Thyroid gland (tissue), 4 donors: ENCODE data around the gene UTS2R.

Experiments
- POLR2A ChIP-seq, 2 donors: fragments of 450-650 bp; IDR thresholded peaks; one replicate each; pipeline ENCODE4 v1.6.1; 2017; ENCODE audit warnings: antibody characterized with exemption in 2 of 2, mild to moderate bottlenecking in 2 of 2, moderate library complexity in 1 of 2
- TF ChIP-seq, protein P1 (sequence below), 6 experiments: fragments of 200-600 bp in 3 of 6; fragments of 450-650 bp in 3 of 6; sonication (generic) in 3 of 6; IDR thresholded peaks; one replicate each; pipeline ENCODE4 v1.5.1; 2016 to 2019; ENCODE audit warnings: antibody characterized with exemption in 6 of 6, mild to moderate bottlenecking in 2 of 6, inconsistent platforms in 1 of 6, moderate library complexity in 1 of 6

DNA sequence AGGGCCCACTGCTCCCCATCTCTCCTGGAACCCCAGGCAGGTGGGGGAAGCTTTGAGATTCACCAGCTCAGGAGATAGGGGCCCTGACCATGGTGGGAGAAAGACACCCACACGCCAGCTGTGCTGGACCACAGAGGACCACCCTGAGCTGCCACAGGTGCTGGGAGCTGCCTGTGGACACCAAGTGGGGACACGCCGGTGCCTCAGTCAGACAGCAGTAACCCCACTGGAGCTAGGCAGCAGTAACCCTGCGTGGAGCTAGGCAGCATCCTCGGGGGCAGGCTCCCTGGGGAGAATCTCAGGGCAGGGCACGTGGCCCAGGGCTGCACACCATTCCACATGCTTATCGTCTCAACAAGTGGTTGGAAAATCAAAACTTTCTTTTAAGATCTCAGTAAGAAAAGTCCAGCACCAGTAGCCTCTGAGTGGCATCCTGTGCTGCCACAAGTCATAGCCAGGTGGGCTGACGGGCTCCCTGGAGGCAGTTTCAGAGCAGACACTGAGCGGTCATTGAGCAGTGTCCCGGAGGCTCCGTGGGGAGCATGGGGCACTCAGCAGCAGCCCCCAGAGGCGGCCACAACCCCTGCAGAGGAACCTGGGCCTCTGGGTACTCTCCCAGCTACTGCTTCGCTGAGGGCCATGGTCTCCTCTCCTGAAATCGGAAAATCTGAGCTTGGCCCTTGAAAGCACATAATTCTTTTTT is 38.6 kb downstream of the UTS2R start:
- TF ChIP-seq, protein P1, sequence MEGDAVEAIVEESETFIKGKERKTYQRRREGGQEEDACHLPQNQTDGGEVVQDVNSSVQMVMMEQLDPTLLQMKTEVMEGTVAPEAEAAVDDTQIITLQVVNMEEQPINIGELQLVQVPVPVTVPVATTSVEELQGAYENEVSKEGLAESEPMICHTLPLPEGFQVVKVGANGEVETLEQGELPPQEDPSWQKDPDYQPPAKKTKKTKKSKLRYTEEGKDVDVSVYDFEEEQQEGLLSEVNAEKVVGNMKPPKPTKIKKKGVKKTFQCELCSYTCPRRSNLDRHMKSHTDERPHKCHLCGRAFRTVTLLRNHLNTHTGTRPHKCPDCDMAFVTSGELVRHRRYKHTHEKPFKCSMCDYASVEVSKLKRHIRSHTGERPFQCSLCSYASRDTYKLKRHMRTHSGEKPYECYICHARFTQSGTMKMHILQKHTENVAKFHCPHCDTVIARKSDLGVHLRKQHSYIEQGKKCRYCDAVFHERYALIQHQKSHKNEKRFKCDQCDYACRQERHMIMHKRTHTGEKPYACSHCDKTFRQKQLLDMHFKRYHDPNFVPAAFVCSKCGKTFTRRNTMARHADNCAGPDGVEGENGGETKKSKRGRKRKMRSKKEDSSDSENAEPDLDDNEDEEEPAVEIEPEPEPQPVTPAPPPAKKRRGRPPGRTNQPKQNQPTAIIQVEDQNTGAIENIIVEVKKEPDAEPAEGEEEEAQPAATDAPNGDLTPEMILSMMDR (IDR thresholded peaks at IDR 0.05), result no peak
- TF ChIP-seq POLR2A (IDR thresholded peaks at IDR 0.05), result no peak
